ENCODE results near the gene STH.

- TF ChIP-seq SMC3 (IDR thresholded peaks at IDR 0.05; ENCODE audit: low read depth, low read length): no peak
- TF ChIP-seq CTCF (conservative IDR thresholded peaks at IDR 0.05; ENCODE audit: low read depth, low read length): no peak
Measured at GRCh38 chr17:46038937-46039336, 39.9 kb downstream of the STH start.

Data from IMR-90 (cell line).